Tracheal epithelial cell (primary cell): ENCODE results near the gene DYDC2. TPM values are rescaled to one million over a fixed set of nuclear protein-coding genes. Genes with fewer than 3 reads are reported as not detected.

Source experiments
- total RNA-seq: library from RNA; depleted of rRNA; stranded (reverse); fragments of >200 nt; gene quantifications from 2 replicates; pipeline ENCODE4 v1.2.1, GENCODE V29; 2014

The DYDC2 gene, protein sequence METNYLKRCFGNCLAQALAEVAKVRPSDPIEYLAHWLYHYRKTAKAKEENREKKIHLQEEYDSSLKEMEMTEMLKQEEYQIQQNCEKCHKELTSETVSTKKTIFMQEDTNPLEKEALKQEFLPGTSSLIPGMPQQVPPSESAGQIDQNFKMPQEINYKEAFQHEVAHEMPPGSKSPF
- not detected in 2 replicates for total RNA-seq

DNA sequence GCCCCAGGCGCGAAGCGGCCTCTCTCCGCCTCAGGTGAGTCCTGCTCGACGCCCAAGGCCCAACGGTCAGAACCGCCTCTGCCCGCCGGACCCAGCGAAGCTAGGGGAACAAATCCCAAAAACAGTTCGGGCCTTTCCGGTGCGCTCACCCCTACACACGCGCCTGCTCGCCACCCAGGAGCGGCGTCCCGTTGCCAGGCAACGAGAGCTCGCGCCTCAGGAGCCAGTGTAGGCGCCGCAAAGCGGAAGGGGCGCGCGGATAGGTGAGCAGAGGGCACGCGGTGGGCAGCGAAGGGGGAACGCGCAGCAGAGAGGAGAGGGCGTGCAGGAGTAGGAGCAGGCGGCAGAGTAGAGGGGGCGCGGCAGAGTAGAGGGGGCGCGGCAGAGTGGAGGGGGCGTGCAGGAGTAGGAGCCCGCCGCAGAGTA, at the start of gene DYDC2, which contains the start of gene DYDC1:
Gene DYDC2 (plus strand): TSS at position 219 of the 426 bp plus-strand sequence. CDS start 5,663 bp downstream, outside the sequence.
Gene DYDC1 (minus strand): TSS at position 193 of the 426 bp plus-strand sequence. CDS start 4,154 bp downstream, outside the sequence.

DNA sequence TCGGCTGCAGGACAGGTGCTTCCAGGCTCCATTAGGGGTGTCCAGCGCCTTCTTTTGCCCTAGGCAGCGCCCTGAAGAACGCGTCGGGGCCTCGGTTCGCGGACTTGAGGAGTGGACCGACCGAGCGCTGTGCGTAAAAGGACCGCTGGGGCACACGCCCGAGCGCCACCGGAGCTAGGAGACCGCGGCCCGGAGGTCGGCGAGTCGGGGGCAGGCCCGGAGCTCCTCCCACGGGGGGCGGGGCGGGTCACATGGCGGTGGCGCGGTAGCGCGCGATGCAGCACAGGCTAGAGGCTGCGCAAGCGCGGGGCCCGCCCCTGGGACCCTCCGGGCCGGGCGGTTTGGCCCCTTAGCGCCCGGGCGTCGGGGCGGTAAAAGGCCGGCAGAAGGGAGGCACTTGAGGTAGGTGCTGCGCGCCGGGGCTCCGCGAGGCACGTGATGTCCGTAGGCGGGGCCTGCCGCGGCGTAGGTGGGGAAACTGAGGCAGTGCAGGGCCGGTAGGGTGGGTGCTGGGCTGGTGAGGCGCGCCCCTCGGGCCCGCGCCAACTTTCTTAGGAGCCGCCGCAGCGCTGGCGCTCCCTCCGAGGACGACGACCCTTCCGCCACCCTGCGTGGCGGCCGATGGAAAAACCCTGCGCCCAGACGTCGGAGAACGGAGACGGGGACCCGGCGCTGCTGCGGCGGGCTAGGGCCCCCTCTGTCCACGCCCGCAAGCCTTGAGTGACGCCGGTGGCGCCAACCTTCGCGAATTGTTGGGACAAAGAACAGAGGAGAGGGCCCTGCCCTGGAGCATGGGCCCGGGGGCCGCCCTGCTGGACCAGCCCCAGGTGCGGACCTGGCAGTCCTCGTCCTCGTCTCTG, 51.9 kb downstream of the DYDC2 start, which contains the start of gene PRXL2A:
Gene PRXL2A (plus strand): TSS at position 310 of the 860 bp plus-strand sequence. CDS start 11,917 bp downstream, outside the sequence.

Other genes starting within 250 kb of the DYDC2 start
- not detected in 2 replicates for gene PLAC9, start 224.1 kb upstream of the DYDC2 start, total RNA-seq
- 38.8 and 50.4 TPM in 2 replicates for gene ANXA11, start 151.2 kb upstream of the DYDC2 start, total RNA-seq
- gene MAT1A, start 67.1 kb upstream of the DYDC2 start, total RNA-seq, result under 0.01 TPM in 1 of 2 replicates, not detected in the other
- gene DYDC1, start within 50 bp of the DYDC2 start, total RNA-seq, result not detected in 2 replicates
- gene PRXL2A, start 51.8 kb downstream of the DYDC2 start, total RNA-seq, result 57.1 and 103 TPM in 2 replicates
- 27.3 and 48.9 TPM in 2 replicates for gene TSPAN14, start 97.5 kb downstream of the DYDC2 start, total RNA-seq
- under 0.01 TPM in 1 of 2 replicates, not detected in the other for gene SH2D4B, start 181.1 kb downstream of the DYDC2 start, total RNA-seq